HepG2 (cell line): ENCODE measurements around the gene PKM. TPM values are rescaled to one million over a fixed set of nuclear protein-coding genes. Genes with fewer than 3 reads are reported as not detected.

Source experiments
- ATF1 ChIP-seq: IDR thresholded peaks from 2 replicates; pipeline ENCODE4 v1.6.1; 2016; ENCODE audit warnings: mild to moderate bottlenecking, control low read depth
- ATF3 ChIP-seq: sonication (generic); formaldehyde crosslinking; IDR thresholded peaks from 2 replicates; pipeline ENCODE4 v1.4.0; 2020; ENCODE audit warnings: missing genetic modification reagents
- DMAP1 ChIP-seq: IDR thresholded peaks from 2 replicates; pipeline ENCODE4 v1.6.1; 2016
- NCOA2 ChIP-seq: sonication (generic); formaldehyde crosslinking; IDR thresholded peaks from 2 replicates; pipeline ENCODE4 v1.8.0; 2022; ENCODE audit warnings: inconsistent platforms
- SATB2 ChIP-seq: sonication (generic); formaldehyde crosslinking; IDR thresholded peaks from 2 replicates; pipeline ENCODE4 v1.5.0; 2020; ENCODE audit warnings: missing genetic modification reagents
- SMAD3 ChIP-seq: sonication (generic); formaldehyde crosslinking; IDR thresholded peaks from 2 replicates; pipeline ENCODE4 v1.4.0; 2020; ENCODE audit warnings: missing genetic modification reagents
- SNAPC5 ChIP-seq: sonication (generic); formaldehyde crosslinking; IDR thresholded peaks from 2 replicates; pipeline ENCODE4 v1.8.1; 2023; ENCODE audit warnings: mild to moderate bottlenecking, missing genetic modification reagents, borderline replicate concordance
- TBL1XR1 ChIP-seq: fragments of 150-350 bp; IDR thresholded peaks from 2 replicates; pipeline ENCODE4 v1.6.1; 2014; ENCODE audit warnings: borderline replicate concordance, low read length; ENCODE audit not compliant: partially characterized antibody
- ZBED4 ChIP-seq: sonication (generic); formaldehyde crosslinking; IDR thresholded peaks from 2 replicates; pipeline ENCODE4 v1.4.0; 2020; ENCODE audit warnings: missing genetic modification reagents, borderline replicate concordance
- ZNF607 ChIP-seq: sonication (generic); formaldehyde crosslinking; IDR thresholded peaks from 2 replicates; pipeline ENCODE4 v1.5.1; 2020; ENCODE audit warnings: missing genetic modification reagents, mild to moderate bottlenecking, borderline replicate concordance
- polyA plus RNA-seq, 8 experiments: library from polyadenylated mRNA; depleted of rRNA in 3 of 8; stranded (reverse) in 7 of 8; unstranded in 1 of 8; fragments of >200 nt; fragmentation: Illumina TruSeq in 4 of 8; extraction: Trizol in 4 of 8; gene quantifications; 2 replicates each; pipeline versions ENCODE4 v1.2.1 to v1.2.3, GENCODE V29; 2011 to 2016; ENCODE audit warnings: low read depth in 4 of 8, missing spikeins in 1 of 8, mixed read lengths in 1 of 8; ENCODE audit not compliant: insufficient read depth in 1 of 8
- total RNA-seq, 5 experiments: library from RNA; depleted of rRNA; stranded (reverse); fragments of >200 nt; fragmentation: Illumina TruSeq; extraction: Trizol; gene quantifications; 2 replicates each; pipeline ENCODE4 v1.2.3, GENCODE V29; 2016; ENCODE audit warnings: low read depth in 1 of 5
- TF ChIP-seq, protein P1 (sequence below): sonication (generic); formaldehyde crosslinking; IDR thresholded peaks from 2 replicates; pipeline ENCODE4 v1.5.1; 2020; ENCODE audit warnings: missing genetic modification reagents, mild to moderate bottlenecking, borderline replicate concordance
- TF ChIP-seq, protein P2 (sequence below): sonication (generic); formaldehyde crosslinking; conservative IDR thresholded peaks from 2 replicates; pipeline ENCODE4 v1.5.0; 2020; ENCODE audit warnings: missing genetic modification reagents

Gene PKM
- total and polyA plus RNA-seq, 2 of the 13 experiments (the other 11 are each of a cell fraction or from before 2014, with no cell fraction given), result 488 to 780 TPM

DNA sequence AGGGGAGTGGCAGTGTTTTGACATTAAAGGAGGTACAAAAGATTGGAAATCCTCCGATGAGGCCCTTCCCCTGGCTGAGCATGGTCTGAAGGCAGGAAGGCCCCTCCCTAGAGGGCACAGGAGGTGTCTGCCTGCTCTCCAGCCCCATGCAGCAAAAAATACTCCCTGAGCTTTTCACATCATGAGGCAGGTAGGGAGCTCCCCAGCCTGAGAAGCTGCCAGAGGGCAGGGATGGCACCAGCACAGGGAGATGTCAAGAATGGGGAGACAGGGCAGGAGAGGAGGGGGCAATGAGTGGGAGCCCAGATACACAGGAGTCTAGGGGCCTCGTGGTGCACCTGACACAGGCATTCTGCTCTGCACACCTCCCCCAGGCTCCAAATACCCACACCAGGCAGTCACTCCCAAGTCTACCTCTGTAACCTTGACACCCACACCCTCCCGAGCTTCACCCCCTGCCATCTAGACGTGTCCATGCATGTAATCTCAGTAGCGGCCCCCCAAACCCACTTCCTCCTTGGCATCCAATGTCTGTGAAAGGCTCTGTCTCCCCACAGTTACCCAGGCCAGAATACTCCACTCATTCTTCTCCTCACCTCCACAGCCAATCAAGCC lies 56.3 kb downstream of the PKM start (continued):
- TF ChIP-seq, protein P1, sequence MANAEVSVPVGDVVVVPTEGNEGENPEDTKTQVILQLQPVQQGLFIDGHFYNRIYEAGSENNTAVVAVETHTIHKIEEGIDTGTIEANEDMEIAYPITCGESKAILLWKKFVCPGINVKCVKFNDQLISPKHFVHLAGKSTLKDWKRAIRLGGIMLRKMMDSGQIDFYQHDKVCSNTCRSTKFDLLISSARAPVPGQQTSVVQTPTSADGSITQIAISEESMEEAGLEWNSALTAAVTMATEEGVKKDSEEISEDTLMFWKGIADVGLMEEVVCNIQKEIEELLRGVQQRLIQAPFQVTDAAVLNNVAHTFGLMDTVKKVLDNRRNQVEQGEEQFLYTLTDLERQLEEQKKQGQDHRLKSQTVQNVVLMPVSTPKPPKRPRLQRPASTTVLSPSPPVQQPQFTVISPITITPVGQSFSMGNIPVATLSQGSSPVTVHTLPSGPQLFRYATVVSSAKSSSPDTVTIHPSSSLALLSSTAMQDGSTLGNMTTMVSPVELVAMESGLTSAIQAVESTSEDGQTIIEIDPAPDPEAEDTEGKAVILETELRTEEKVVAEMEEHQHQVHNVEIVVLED (CRISPR knock-in tag), result no peak
- TF ChIP-seq SATB2 (CRISPR knock-in tag), result no peak
- TF ChIP-seq ATF3 (CRISPR knock-in tag), result no peak
- TF ChIP-seq TBL1XR1, result no peak
- no peak for TF ChIP-seq ATF1 (CRISPR knock-in tag)
- TF ChIP-seq NCOA2 (CRISPR knock-in tag), result no peak
- TF ChIP-seq SNAPC5 (CRISPR knock-in tag), result no peak
- no peak for TF ChIP-seq ZBED4 (CRISPR knock-in tag)
- no peak for TF ChIP-seq DMAP1
- no peak for TF ChIP-seq SMAD3 (CRISPR knock-in tag)
- TF ChIP-seq, protein P2, sequence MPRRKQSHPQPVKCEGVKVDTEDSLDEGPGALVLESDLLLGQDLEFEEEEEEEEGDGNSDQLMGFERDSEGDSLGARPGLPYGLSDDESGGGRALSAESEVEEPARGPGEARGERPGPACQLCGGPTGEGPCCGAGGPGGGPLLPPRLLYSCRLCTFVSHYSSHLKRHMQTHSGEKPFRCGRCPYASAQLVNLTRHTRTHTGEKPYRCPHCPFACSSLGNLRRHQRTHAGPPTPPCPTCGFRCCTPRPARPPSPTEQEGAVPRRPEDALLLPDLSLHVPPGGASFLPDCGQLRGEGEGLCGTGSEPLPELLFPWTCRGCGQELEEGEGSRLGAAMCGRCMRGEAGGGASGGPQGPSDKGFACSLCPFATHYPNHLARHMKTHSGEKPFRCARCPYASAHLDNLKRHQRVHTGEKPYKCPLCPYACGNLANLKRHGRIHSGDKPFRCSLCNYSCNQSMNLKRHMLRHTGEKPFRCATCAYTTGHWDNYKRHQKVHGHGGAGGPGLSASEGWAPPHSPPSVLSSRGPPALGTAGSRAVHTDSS, result no peak
- TF ChIP-seq ZNF607 (CRISPR knock-in tag), result no peak
